GM20431 (cell line): Measurements from ENCODE around the gene CEP70.
"Not testable (repeated sequence)": the region's sequence is repeated elsewhere in the genome, so short reads cannot be mapped to it uniquely, and the experiment has no call there.

Experiments used
- in situ Hi-C: fragments of 300-500 bp; cut with MseI, MboI; formaldehyde crosslinking; loops from one replicate; pipeline ENCODE4 v1.15.0; 2020; ENCODE audit warnings: low sequenced_read_pairs; ENCODE audit not compliant: unreplicated experiment

Gene CEP70

GRCh38 chr3:138542977-138543376 is 51.1 kb downstream of the CEP70 start:
- in situ Hi-C loops = no loop called here

DNA sequence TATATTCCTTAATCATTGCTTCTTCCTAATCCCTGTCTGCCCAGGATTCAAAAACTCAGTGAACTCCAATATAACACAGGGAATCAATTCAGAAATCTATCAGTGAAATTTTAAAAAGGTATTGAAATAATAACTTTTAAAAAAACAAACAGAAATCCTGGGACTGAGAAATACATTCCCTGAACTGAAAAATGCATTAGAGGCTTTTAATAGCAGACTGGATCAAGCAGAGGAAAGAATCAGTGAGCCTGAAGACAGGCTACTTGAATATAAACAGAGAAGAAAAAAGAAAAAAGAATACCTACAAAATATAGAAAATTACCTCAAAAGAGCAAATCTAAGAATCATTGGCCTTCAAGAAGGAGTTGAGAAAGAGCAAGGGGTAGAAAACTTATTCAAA is 54.7 kb downstream of the CEP70 start:
- in situ Hi-C loops = no loop called here

GRCh38 chr3:138521445-138521844 is 72.6 kb downstream of the CEP70 start:
- in situ Hi-C loops = not testable (repeated sequence)

DNA sequence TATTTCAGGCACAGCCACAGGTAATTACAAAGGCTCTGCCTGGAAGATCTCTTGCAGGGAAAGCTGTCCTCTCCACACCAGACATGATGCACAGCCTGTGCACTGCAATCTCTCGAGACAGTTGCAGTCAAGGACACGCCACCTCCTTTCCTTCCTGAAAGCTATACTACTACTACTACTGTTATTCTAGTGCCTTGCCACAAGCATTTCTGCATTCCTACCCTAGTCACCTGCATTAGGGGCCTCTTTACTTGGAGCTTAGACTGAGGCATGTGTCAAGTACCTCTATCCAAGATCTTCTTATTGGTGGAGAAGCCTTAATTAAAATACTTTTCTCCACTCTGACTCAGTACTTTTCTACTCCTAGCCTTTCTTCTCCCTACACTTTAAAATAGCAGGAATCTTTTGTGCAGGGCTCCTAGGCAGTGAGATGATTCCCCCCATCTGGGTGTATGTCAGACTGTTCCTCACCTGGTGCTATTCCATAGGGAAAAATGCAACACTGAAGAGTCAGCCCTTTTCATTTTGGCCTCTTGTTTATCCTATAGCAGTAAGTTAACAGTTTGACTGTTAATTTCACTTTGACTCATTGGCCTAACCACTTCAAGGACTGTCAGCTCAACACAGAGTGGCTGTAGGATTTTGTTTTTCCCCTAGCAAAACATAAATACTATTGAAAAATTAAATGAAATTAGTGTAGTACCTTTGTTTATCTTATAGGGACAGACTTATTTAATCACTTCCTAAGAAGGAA is 80.8 kb downstream of the CEP70 start:
- in situ Hi-C loops = no loop called here

GRCh38 chr3:138511945-138512344 is 82.1 kb downstream of the CEP70 start:
- in situ Hi-C loops = no loop called here

GRCh38 chr3:138509586-138509985 is 84.5 kb downstream of the CEP70 start:
- in situ Hi-C loops = no loop called here

GRCh38 chr3:138507524-138507923 is 86.5 kb downstream of the CEP70 start:
- in situ Hi-C loops = no loop called here

- in situ Hi-C loops = no loop called here
Measured at GRCh38 chr3:138498991-138499390, 95.1 kb downstream of the CEP70 start.

DNA sequence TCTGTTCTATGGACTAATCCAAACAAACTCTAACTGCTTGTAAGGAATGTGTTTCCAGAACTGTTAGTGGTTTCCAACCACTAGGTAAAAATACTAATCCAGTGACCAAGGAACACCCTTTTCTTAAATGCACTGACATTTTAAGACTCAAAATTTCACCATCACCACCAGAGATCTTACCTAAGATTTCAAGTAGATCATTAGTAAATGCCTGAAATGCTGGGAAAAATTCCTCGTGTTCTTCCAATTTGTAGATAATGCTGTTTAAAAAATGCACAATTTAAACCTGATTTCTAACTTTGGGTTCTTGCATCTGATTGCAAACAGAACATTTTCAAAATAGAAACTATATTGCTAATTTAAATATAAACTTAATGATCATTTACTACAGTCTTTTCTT is 96.2 kb downstream of the CEP70 start:
- in situ Hi-C loops = no loop called here

- in situ Hi-C loops = no loop called here
Measured at GRCh38 chr3:138497021-138497420, 97.0 kb downstream of the CEP70 start.

GRCh38 chr3:138496436-138496835 is 97.6 kb downstream of the CEP70 start:
- in situ Hi-C loops = no loop called here

DNA sequence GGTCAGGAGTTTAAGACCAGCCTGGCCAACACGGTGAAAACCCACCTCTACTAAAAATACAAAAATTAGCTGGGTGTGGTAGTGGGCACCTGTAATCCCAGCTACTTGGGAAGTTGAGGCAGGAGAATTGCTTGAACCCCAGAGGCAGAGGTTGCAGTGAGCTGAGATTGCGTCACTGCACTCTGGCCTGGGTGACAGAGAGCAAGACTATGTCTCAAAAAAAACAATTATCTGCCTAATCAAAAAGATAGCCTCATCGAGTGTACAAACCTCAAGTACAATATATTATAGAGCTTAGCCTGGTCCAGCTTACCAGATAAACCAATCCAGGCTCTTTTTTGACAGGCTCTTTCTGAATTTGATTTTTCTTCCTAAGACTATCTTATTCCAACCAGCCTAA is 98.4 kb downstream of the CEP70 start:
- in situ Hi-C loops = not testable (repeated sequence)

GRCh38 chr3:138494607-138494929 is 99.5 kb downstream of the CEP70 start:
- in situ Hi-C loops = no loop called here

- in situ Hi-C loops = no loop called here
Measured at GRCh38 chr3:138493804-138494606, 100.1 kb downstream of the CEP70 start.

DNA sequence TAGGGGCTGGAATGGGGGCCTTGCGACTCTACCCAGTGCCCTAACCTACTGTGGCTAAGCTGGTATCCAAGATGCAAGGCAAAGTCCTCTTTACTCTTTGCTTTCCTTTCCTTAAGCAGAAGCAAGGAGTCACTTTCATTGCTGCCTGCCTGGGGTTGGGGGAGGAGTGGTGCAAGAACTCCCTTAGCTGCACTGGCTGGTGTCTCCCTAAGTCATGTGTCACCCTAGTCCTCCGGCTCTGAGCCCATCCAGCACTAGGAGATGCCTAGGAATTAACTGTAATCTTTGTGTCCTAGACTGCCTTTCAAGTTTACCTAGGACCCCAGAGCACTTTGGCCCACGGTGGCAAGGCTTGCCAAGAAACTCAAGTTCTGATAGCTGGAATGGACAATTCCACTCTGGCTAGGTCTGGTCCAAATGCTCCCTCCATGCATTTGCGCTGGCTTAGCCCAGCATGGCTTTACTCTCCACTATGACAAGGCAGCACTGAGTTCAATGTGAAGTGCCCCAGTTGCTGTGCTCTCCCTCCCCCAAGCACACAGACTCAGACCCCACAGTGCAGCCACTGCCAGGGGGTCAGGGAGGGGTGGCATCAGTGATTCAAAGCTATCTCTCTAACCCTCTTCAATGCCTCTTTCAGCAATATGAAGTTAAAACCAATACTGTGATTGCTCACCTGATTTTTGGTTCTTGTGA is 100.9 kb downstream of the CEP70 start:
- in situ Hi-C loops = no loop called here

GRCh38 chr3:138491971-138492370 is 102.1 kb downstream of the CEP70 start:
- in situ Hi-C loops = no loop called here

- in situ Hi-C loops = not testable (repeated sequence)
Measured at GRCh38 chr3:138486580-138486979, 107.5 kb downstream of the CEP70 start.

GRCh38 chr3:138484672-138485071 is 109.4 kb downstream of the CEP70 start:
- in situ Hi-C loops = not testable (repeated sequence)

DNA sequence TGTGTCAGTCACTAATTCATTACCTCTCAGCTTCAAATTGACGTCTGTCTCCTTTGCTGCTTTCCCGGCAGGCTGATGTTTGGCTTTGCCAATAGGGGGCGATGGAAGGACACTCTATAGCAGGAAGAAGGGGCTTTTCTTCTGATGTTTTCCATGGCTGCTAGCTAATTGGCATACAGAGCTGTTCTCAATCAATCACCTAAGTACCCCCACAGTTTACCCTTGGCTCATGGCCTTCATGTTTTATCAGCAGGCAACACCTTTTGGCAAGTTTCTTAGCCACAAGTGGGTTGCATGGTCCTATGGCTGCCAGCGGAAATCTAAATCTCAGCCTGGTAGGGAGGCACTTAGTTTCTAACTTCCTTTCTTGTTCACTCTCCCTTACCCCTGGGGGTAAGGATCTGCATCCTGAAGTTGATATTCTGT is 114.6 kb downstream of the CEP70 start:
- in situ Hi-C loops = loop anchor here (10.0 kb wide), 1 partner anchor 435 kb away; no protein-coding TSS in a partner anchor

DNA sequence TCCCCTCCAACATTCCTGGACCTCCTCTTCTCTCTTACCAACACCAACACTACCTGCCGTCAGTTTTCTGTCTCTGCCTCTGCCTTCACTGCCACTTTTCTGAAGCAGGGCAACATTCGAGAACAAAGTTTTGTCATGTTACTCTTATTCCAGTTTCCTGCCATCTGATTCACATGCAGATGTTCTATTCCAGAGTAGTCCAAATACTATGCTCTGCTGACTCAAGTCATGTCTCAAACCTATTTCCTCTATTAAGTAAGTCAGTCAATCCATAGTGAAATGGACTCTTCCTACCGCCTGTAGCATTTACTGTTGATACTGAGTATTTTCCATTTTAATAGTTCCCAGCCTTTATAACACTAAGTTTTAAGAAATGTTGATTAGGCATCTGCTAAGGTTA is 116.3 kb downstream of the CEP70 start:
- in situ Hi-C loops = loop anchor here (10.0 kb wide), 1 partner anchor 437 kb away; no protein-coding TSS in a partner anchor

DNA sequence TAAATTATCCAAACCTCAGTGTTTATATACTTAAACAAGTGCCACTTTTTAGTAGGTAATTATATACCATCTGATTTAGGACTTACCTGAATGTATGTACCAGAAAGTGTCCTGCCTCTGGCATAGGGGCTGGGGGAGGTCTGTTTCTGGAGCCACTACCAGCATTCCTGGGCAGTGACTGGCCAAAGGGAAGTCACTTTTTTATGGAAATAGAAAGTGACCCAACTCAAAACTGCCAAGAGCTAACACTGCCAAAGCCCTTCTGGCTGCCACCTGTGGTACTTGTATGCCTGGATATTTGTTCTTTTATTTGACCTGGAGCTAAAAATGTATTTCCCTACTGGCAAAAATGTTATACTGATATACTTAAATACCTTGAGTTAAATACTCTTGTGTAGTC is 116.9 kb downstream of the CEP70 start:
- in situ Hi-C loops = loop anchor here (10.0 kb wide), 1 partner anchor 438 kb away; no protein-coding TSS in a partner anchor
